Sigmoid colon (tissue), 4 donors: ENCODE measurements around the gene ROPN1.
"Not testable (repeated sequence)": the region's sequence is repeated elsewhere in the genome, so short reads cannot be mapped to it uniquely, and the experiment has no call there.

Source experiments
- EP300 ChIP-seq, 4 donors: sonication (generic); formaldehyde crosslinking; IDR thresholded peaks; one replicate each; pipeline ENCODE4 v1.6.1; 2017; ENCODE audit warnings: antibody characterized with exemption in 4 of 4
- POLR2A ChIP-seq, 2 donors: fragments of 450-650 bp; IDR thresholded peaks; one replicate each; pipeline ENCODE4 v1.6.1; 2016; ENCODE audit warnings: antibody characterized with exemption in 2 of 2, mild to moderate bottlenecking in 2 of 2, moderate library complexity in 2 of 2
- POLR2AphosphoS5 ChIP-seq, 4 donors: sonication (generic); formaldehyde crosslinking; IDR thresholded peaks; one replicate each; pipeline ENCODE4 v1.6.1; 2017; ENCODE audit warnings: antibody characterized with exemption in 4 of 4
- TF ChIP-seq, protein P1 (sequence below), 4 experiments: fragments of 450-650 bp in 3 of 4; fragments of 200-600 bp in 1 of 4; IDR thresholded peaks; one replicate each; pipeline ENCODE4 v1.5.1; 2016 to 2019; ENCODE audit warnings: antibody characterized with exemption in 4 of 4, mild to moderate bottlenecking in 3 of 4, moderate library complexity in 2 of 4

DNA sequence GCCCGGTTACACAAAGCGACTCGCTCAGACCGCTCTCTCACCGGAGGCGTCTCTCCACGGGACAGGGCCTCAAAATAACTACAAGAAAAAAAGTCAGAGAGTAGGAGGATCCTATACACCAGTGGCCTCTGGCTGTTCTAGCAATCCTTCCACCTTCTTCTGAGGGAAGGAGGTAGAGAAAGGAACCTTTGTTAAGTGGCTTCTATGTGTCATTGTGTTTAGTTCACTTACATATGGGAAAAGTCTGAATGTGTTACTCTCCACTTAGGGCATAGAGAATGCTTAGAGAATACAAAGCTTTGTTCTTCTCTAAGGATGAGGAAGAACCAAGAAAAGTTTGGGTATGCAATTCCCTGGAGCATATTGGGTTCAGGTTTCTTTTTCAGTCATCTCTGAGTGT is 15.0 kb downstream of the ROPN1 start:
- TF ChIP-seq, protein P1, sequence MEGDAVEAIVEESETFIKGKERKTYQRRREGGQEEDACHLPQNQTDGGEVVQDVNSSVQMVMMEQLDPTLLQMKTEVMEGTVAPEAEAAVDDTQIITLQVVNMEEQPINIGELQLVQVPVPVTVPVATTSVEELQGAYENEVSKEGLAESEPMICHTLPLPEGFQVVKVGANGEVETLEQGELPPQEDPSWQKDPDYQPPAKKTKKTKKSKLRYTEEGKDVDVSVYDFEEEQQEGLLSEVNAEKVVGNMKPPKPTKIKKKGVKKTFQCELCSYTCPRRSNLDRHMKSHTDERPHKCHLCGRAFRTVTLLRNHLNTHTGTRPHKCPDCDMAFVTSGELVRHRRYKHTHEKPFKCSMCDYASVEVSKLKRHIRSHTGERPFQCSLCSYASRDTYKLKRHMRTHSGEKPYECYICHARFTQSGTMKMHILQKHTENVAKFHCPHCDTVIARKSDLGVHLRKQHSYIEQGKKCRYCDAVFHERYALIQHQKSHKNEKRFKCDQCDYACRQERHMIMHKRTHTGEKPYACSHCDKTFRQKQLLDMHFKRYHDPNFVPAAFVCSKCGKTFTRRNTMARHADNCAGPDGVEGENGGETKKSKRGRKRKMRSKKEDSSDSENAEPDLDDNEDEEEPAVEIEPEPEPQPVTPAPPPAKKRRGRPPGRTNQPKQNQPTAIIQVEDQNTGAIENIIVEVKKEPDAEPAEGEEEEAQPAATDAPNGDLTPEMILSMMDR (IDR thresholded peaks at IDR 0.05): not testable (repeated sequence)
- TF ChIP-seq POLR2AphosphoS5, POLR2A, EP300 (IDR thresholded peaks at IDR 0.05): not testable (repeated sequence)
